Ammon's horn (tissue), 1 donor: Measurements from ENCODE around the gene CREG1.
"Not testable (repeated sequence)": the region's sequence is repeated elsewhere in the genome, so short reads cannot be mapped to it uniquely, and the experiment has no call there.

Experiments
- DNase-seq: peaks from one replicate; pipeline ENCODE4 v3.0.0-alpha.2; 2016; ENCODE audit warnings: low spot score

Gene CREG1

GRCh38 chr1:167553136-167554027, at the start of gene CREG1:
Gene CREG1, minus strand, starts transcription at chr1:167553762.
- peak; percentile 97 for DNase-seq

- no peak for DNase-seq
These were observed 49.3 kb upstream of the CREG1 start for GRCh38 chr1:167602840-167603239.

GRCh38 chr1:167601442-167602383, 48.2 kb upstream of the CREG1 start:
- DNase-seq, result peak; percentile 57

- DNase-seq, result peak; percentile 47
These were observed 46.5 kb upstream of the CREG1 start for GRCh38 chr1:167599957-167600581.

DNA sequence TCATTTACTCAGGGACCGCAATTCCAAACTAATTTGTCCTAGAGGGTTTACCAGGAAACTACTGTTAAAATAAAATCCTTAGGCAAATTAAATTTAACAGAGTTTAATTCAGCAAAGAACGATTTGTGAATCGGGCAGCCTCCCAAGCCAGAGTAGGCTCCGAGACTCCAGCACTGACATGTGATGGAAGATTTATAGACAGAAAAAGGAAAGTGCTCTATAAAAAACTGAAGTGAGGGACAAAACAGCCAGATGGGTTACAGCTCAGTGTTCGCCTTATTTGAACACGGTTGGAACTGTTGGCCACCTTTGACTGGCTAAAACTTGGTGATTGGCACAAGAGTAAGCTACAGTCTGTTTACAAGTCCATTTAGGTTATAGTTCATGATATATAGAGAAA, 41.3 kb upstream of the CREG1 start:
- DNase-seq, result no peak

GRCh38 chr1:167593860-167594259, 40.3 kb upstream of the CREG1 start:
- DNase-seq, result no peak

DNA sequence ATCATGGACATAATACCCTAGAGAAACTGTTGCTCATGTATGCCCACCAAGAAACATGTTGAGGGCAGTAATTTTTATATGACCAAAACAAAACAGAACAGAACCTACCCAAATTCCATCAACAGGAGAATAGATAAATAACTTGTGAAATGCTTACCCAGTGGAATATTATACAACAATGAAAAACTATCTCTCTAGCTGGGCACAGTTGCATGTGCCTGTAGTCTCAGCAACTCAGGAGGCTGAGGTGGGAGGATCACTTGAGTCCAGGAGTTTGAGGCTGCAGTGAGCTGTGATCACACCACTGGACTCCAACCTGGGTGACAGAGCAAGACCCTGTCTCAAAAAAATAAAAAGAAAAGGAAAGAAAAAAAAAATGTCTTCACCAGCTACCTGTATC, 38.9 kb upstream of the CREG1 start:
- DNase-seq, result no peak

GRCh38 chr1:167588361-167588760, 34.8 kb upstream of the CREG1 start:
- DNase-seq, result no peak

DNA sequence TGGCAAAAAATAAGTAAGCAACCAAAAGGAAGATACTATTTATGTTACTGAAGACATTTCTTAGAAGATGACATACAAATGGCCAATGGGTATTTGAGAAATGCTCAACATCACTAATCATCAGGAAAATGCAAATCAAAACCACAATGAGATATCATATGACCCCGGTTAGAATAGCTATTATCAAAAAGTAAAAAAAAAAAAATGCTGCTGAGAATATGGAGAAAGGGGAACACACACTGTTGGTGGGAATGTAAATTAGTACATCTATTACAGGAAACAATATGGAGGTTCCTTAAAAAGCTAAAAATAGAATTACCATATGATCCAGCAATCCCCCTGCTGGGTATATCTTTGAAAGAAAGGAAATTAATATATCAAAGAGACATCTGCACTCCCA, 34.3 kb upstream of the CREG1 start:
- DNase-seq, result no peak

- DNase-seq, result no peak
These were observed 33.8 kb upstream of the CREG1 start for GRCh38 chr1:167587342-167587741.

DNA sequence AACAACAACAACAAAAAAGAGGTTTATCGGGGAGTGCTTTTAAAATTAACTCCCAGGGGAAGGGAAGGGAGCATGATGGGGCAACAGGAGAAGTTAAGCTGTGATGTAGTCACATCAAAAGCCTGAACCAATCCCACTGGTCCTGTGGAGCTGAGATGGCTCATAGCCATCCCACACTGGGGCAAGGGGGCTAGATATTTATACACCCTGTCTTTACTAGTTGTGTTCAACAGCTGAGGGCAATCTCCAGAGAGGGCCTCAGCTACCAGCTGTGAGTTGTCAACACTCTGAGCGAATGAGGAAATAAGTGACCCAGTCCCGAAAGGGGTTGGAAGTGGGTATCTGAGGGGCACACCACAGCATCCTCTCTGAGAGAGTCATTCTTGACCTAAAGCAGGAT, 31.0 kb upstream of the CREG1 start:
- no peak for DNase-seq

GRCh38 chr1:167582722-167583121, 29.2 kb upstream of the CREG1 start:
- DNase-seq, result no peak

DNA sequence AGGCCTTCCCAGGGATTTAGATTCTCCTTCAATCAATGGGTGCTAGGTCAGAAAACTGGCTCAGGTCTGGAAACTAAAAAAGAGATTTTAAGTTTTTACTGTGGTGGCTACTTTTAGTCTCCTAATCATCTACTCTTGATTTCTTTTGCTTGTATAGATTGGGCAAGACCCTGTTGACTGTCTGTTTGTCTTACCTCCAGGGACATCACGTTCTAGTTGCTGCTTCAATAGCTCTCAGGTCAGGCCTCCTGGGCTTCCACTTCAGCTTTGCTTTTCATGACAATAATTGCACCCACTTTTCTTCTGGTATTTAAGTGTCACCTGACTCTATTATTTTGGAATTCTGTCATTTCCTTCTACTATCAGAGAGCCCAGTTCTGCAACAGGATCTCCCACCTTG, 28.5 kb upstream of the CREG1 start:
- DNase-seq, result no peak

DNA sequence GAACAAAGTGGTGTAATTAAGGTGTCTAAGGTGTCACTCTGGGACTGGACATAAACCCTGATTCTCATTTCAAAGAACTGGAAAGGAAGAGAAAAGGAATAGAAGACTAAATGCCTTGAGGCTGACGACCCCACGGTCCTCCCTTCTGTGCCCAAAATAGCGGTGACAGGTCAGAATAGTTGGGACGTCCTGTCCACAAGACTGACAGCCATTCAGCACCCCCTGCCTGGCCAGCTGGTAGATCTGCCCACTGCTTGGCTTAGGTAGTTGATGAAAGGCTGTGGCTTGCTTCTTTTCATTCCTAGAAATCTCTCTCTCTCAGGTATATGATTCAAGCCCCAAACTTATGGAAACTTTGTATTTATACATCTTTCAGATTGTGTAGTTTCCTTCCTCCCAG, 26.4 kb upstream of the CREG1 start:
- DNase-seq, result no peak

DNA sequence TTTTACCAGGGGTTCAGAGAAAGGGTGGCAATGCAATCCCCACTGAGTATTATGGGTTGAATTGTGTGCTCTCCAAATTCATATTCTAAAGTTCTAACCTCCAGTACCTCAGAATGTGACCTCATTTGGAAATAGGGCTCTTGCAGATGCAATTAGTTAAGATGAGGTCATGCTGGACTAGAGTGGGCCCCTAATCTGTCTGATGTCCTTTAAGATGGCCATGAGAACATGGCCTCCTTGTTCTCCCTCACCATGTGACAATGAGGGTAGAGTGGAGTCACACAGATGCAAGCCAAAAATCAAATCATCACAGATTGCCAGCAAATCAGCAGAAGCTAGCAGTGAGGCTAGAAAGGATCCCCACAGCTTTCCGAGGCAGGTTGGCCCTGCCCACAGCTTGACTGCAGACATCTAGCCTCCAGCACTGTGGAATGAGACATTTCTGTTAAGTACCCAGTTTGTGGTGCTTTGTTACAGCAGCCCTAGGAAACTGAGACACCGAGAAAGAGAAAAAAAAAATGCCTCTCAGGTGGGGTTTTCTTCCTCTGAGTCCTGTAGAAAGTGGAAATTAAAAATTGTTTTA, 25.5 kb upstream of the CREG1 start:
- no peak for DNase-seq

- DNase-seq, result no peak
These were observed 22.1 kb upstream of the CREG1 start for GRCh38 chr1:167575649-167576048.

DNA sequence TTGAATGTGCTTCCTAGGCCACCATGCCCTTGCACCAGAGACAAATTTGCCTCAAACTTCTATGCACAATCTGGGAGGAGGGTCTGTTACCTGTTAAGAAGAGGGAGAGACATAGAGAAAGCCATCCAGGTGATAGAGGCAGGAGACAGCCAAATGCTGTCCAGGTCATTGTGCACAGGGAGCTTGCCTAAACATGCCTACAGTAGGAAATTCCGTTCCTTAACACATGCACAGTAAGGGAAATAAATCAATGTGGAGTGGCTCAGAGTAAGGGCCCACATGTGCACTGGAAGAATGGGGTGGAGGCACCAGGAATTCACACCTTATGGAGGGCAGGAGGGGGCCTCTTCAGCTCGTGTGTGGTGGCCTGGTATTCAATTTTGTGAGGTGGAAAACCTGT, 19.5 kb upstream of the CREG1 start:
- DNase-seq, result no peak

- not testable (repeated sequence) for DNase-seq
These were observed 17.1 kb upstream of the CREG1 start for GRCh38 chr1:167570712-167571111.

DNA sequence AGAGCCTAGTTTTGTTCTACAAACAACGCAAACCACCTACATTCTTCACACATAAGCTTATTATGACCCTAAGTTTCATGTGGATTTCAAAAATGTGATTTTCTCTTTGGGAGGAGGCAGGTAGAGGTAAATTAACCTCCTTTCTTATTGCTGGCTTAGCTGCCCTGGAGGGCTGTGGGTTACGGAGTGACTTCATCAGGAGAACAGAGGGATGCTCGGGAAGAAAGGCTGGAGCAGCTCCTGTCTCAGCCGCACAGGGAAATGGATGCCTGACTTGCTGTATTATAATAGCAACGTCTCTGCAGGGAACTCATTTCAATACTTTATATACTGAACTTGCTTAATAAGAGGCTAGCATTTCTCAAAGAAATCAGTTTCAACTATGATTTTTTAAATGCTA, 14.1 kb upstream of the CREG1 start:
- DNase-seq, result no peak

DNA sequence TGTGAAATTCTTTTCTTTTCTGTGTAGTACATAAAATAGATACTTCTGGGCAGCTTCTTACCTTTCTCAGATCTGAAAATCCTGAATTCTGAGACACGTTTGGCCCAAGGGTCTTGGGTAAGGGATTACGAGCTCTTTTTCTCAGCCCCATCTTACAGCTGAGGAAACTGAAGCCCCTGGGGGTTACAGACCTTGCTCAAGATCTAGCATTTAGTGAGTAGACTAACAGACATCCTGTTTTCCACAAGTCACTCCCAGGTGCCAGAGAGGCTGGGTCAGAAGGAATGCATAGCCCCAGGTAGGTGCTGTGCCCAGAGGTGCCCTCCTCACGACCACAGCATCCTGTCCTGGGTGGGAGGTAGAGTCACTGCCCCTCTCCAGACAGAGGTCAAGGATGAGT, 13.2 kb upstream of the CREG1 start:
- DNase-seq, result no peak

DNA sequence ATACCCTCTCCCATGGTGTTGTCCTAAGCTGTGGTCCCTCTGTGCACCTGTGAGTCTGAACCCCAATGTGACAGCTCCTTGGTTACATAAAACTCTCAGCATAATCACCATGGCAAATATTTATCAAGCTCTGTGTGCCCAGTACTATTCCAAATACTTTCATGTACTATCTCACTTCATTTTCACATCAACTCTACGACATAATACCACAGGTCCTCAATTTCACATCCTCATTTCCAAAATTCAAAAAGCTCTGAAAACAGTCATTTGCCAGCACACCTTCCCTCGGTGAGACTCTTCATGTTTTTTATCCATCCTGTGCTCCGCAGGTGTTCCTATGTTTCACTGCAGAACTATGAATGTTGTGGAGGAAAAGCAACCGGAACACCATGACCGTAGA, 12.4 kb upstream of the CREG1 start:
- DNase-seq, result no peak

DNA sequence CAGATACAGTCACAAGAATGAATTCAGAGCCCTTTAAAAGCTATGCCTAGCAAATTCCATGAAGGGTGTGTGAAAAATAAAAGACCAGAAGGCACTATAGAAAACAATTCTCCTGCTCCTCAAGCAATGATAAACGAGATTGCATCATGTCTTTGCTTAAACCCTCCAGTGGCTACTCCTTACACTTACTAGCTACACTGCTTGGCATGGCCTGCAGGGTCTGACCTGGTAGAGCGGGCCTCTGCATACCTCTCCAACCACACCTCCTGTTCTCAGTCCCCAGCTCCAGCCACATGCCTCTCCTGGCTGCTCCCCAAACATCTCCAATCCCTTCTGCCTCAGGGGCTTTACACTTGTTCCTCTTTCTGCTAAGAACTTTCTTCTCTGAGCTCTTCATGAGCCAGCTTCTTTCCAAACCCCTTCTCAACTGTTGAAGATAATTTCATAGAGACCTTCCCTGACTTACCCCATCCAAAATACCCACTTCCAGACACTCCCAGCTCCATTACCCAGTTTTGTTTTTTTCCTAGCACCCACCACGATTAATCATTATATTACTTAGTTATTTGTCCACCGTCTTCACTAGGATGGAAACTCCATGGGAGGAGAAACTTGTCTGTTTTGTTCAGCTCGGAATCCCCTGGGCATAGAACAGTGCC, 11.2 kb upstream of the CREG1 start:
- peak; percentile 55 for DNase-seq
